Measurements from ENCODE around the gene MOB1B.

DNA sequence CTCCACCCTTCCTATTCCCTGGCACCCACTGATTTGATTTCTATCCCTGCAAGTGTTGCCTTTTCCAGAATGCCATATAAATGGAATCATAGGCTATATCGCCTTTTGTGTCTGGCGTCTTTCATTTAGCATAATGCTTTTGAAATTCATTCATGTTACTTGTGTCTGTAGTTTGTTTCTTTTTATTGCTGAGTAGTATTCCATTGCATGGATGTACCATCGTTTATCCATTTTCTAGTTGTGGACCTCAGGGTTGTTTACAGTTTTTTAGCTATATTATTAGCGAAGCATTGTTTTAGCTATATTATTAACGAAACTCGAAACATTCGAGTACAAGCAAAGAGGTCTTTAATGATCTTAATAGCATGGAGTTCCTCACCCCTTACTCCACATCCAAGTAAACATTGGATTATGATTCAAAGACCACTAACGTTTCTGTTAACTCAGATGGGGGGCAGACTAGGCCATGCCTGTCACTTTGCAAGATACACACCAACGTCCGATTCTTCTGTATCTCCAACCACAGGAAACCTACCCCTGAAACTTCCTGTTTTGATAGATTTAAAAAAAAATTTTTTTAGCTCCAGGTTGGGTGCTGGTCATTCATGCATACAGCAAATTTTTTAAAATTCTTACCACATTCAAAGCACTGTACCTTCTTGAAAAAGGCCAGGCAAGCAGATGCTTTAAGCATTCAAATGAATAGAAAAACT, 92.4 kb downstream of the MOB1B start:
- TF ChIP-seq, protein P1, sequence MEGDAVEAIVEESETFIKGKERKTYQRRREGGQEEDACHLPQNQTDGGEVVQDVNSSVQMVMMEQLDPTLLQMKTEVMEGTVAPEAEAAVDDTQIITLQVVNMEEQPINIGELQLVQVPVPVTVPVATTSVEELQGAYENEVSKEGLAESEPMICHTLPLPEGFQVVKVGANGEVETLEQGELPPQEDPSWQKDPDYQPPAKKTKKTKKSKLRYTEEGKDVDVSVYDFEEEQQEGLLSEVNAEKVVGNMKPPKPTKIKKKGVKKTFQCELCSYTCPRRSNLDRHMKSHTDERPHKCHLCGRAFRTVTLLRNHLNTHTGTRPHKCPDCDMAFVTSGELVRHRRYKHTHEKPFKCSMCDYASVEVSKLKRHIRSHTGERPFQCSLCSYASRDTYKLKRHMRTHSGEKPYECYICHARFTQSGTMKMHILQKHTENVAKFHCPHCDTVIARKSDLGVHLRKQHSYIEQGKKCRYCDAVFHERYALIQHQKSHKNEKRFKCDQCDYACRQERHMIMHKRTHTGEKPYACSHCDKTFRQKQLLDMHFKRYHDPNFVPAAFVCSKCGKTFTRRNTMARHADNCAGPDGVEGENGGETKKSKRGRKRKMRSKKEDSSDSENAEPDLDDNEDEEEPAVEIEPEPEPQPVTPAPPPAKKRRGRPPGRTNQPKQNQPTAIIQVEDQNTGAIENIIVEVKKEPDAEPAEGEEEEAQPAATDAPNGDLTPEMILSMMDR (IDR thresholded peaks at IDR 0.05) = no peak
- no peak for TF ChIP-seq ZFX (IDR thresholded peaks at IDR 0.05; ENCODE audit: borderline replicate concordance)
